H1 (cell line): ENCODE data around the gene WHAMM. TPM values are rescaled to one million over a fixed set of nuclear protein-coding genes. Genes with fewer than 3 reads are reported as not detected.

Source experiments
- CTCF ChIA-PET: fragments of 300-600 bp; sonication (Branson Sonifier 250); formaldehyde crosslinking; loops from one replicate; lab custom pipeline; 2021; ENCODE audit not compliant: partially characterized antibody; lab: Charles Lee
- POLR2A ChIA-PET: fragments of 300-600 bp; sonication (Branson Sonifier 250); formaldehyde crosslinking; loops from one replicate; lab custom pipeline; 2021; ENCODE audit warnings: inconsistent platforms; ENCODE audit not compliant: partially characterized antibody; lab: Charles Lee
- DNase-seq, 2 experiments: peaks; one replicate each; pipeline versions ENCODE4 v3.0.0 to v3.0.0-alpha.2; 2010 to 2022; ENCODE audit warnings: low spot score in 2 of 2, low read depth in 1 of 2, mixed read lengths in 1 of 2
- FAIRE-seq: peaks from 2 replicates; lab custom pipeline; 2011; peaks lifted over from hg19 to GRCh38; lab: Jason Lieb, UNC
- H2AFZ ChIP-seq: 2 replicates; pipeline ENCODE4 v1.8.1; 2012; ENCODE audit warnings: low read length, inconsistent platforms
- H2AK5ac ChIP-seq: 2 replicates; pipeline ENCODE4 v1.6.1; 2013; ENCODE audit warnings: low read depth, low read length
- H2BK120ac ChIP-seq: replicated peaks from 2 replicates; pipeline ENCODE3; 2013; ENCODE audit warnings: low read depth, low read length, inconsistent platforms
- H2BK12ac ChIP-seq: 2 replicates; pipeline ENCODE4 v1.6.1; 2013; ENCODE audit warnings: low read depth, low read length
- H2BK15ac ChIP-seq: 2 replicates; pipeline ENCODE4 v1.6.1; 2013; ENCODE audit warnings: low read length
- H2BK20ac ChIP-seq: 2 replicates; pipeline ENCODE4 v1.6.1; 2013; ENCODE audit warnings: low read length
- H2BK5ac ChIP-seq: 2 replicates; pipeline ENCODE4 v1.6.1; 2013; ENCODE audit warnings: low read depth, low read length
- H3K14ac ChIP-seq: 2 replicates; pipeline ENCODE4 v1.6.1; 2013; ENCODE audit warnings: inconsistent platforms; ENCODE audit not compliant: insufficient read length
- H3K18ac ChIP-seq: 2 replicates; pipeline ENCODE4 v1.6.1; 2013; ENCODE audit warnings: low read length; ENCODE audit errors: extremely low read depth
- H3K23ac ChIP-seq: 2 replicates; pipeline ENCODE4 v1.6.1; 2013; ENCODE audit warnings: inconsistent platforms; ENCODE audit not compliant: insufficient read length
- H3K23me2 ChIP-seq: 2 replicates; pipeline ENCODE4 v1.6.1; 2013; ENCODE audit warnings: low read depth, low read length
- H3K27ac ChIP-seq: 2 replicates; pipeline ENCODE4 v1.6.1; 2011; ENCODE audit warnings: low read depth, low read length, inconsistent platforms
- H3K27me3 ChIP-seq, 4 experiments: replicated peaks in 1 of 4; 1 replicate in 1 of 4; 2 replicates in 3 of 4; pipeline versions ENCODE4 v1.6.1 to v1.8.1; 2011 to 2013; ENCODE audit warnings: low read length in 3 of 4, mild to moderate bottlenecking in 3 of 4, inconsistent platforms in 2 of 4, mixed read lengths in 2 of 4, moderate library complexity in 1 of 4; ENCODE audit not compliant: control insufficient read depth in 3 of 4, insufficient read depth in 3 of 4; ENCODE audit errors: extremely low read depth in 1 of 4
- H3K36me3 ChIP-seq, 4 experiments: 2 replicates each; pipeline versions ENCODE4 v1.6.1 to v1.8.1; 2011 to 2013; ENCODE audit warnings: mild to moderate bottlenecking in 4 of 4, low read length in 3 of 4, moderate library complexity in 2 of 4, control low read depth in 1 of 4, inconsistent platforms in 1 of 4; ENCODE audit not compliant: insufficient read depth in 4 of 4, control insufficient read depth in 2 of 4
- H3K4ac ChIP-seq: replicated peaks from 2 replicates; pipeline ENCODE3; 2013; ENCODE audit warnings: low read length, low read depth, mixed read lengths, inconsistent platforms; ENCODE audit not compliant: insufficient read length
- H3K4me1 ChIP-seq, 4 experiments: replicated peaks in 1 of 4; 1 replicate in 1 of 4; 2 replicates in 3 of 4; pipeline versions ENCODE4 v1.6.1 to v1.8.1; 2011 to 2013; ENCODE audit warnings: low read length in 3 of 4, inconsistent platforms in 2 of 4, mixed read lengths in 1 of 4; ENCODE audit not compliant: insufficient read depth in 4 of 4, control insufficient read depth in 3 of 4
- H3K4me2 ChIP-seq, 2 experiments: 2 replicates each; pipeline versions ENCODE4 v1.6.1 to v1.8.1; 2011 to 2013; ENCODE audit warnings: low read depth in 2 of 2, low read length in 2 of 2, control low read depth in 1 of 2, inconsistent platforms in 1 of 2, mild to moderate bottlenecking in 1 of 2; ENCODE audit not compliant: insufficient read depth in 1 of 2
- H3K4me3 ChIP-seq, 4 experiments: fragments of 200-600, 300-600 bp in 1 of 4; sonication (generic), shearing (Covaris generic), sonication (Bioruptor Twin) in 1 of 4; 2 replicates each; pipeline versions ENCODE4 v1.5.1 to v1.8.1; 2011 to 2016; ENCODE audit warnings: low read length in 4 of 4, low read depth in 3 of 4, control low read depth in 2 of 4, inconsistent platforms in 2 of 4, mild to moderate bottlenecking in 2 of 4, mixed read lengths in 1 of 4, moderate library complexity in 1 of 4; ENCODE audit not compliant: insufficient read depth in 2 of 4; ENCODE audit errors: extremely low read depth in 1 of 4
- H3K56ac ChIP-seq: replicated peaks from 2 replicates; pipeline ENCODE3; 2013; ENCODE audit warnings: low read depth, mild to moderate bottlenecking, mixed read lengths, low read length, inconsistent platforms; ENCODE audit not compliant: insufficient read length
- H3K79me1 ChIP-seq: 2 replicates; pipeline ENCODE4 v1.6.1; 2013; ENCODE audit warnings: low read depth, low read length, control low read depth
- H3K79me2 ChIP-seq, 2 experiments: 2 replicates each; pipeline versions ENCODE4 v1.6.1 to v1.8.1; 2012 to 2013; ENCODE audit warnings: low read length in 2 of 2, mild to moderate bottlenecking in 2 of 2, inconsistent platforms in 1 of 2; ENCODE audit not compliant: insufficient read depth in 2 of 2, control insufficient read depth in 1 of 2
- H3K9ac ChIP-seq, 4 experiments: replicated peaks in 1 of 4; 1 replicate in 1 of 4; 2 replicates in 3 of 4; pipeline versions ENCODE4 v1.6.1 to v1.8.1; 2011 to 2013; ENCODE audit warnings: low read depth in 3 of 4, low read length in 3 of 4, control low read depth in 2 of 4, mild to moderate bottlenecking in 2 of 4, moderate library complexity in 2 of 4, inconsistent platforms in 1 of 4; ENCODE audit errors: extremely low read depth in 1 of 4
- H3K9me3 ChIP-seq, 2 experiments: 2 replicates each; pipeline versions ENCODE4 v1.6.1 to v1.8.1; 2012 to 2013; ENCODE audit warnings: mild to moderate bottlenecking in 2 of 2, moderate library complexity in 2 of 2, control low read depth in 1 of 2, inconsistent platforms in 1 of 2, low read depth in 1 of 2, low read length in 1 of 2, mixed read lengths in 1 of 2; ENCODE audit not compliant: insufficient read depth in 2 of 2
- H4K20me1 ChIP-seq, 2 experiments: replicated peaks in 1 of 2; 2 replicates each; pipeline versions ENCODE3 to v1.8.1; 2011 to 2013; ENCODE audit warnings: inconsistent platforms in 2 of 2, low read length in 2 of 2, mild to moderate bottlenecking in 1 of 2; ENCODE audit not compliant: insufficient read depth in 2 of 2, control insufficient read depth in 1 of 2
- H4K5ac ChIP-seq: 2 replicates; pipeline ENCODE4 v1.6.1; 2013; ENCODE audit warnings: low read length, low read depth, mixed read lengths, inconsistent platforms; ENCODE audit not compliant: insufficient read length
- H4K8ac ChIP-seq: 2 replicates; pipeline ENCODE4 v1.8.0; 2013; ENCODE audit warnings: mild to moderate bottlenecking, moderate library complexity, low read length, inconsistent platforms; ENCODE audit not compliant: insufficient read depth; ENCODE audit errors: extremely low read depth
- H4K91ac ChIP-seq: replicated peaks from 2 replicates; pipeline ENCODE3; 2013; ENCODE audit warnings: low read length, mixed read lengths, inconsistent platforms; ENCODE audit not compliant: insufficient read length
- ATF3 ChIP-seq: IDR thresholded peaks from 2 replicates; pipeline ENCODE4 v1.6.1; 2011; ENCODE audit warnings: low read depth, mild to moderate bottlenecking, low read length; ENCODE audit not compliant: insufficient read depth
- CBX8 ChIP-seq: fragments of 300-800, 300-1000 bp; sonication (generic); IDR thresholded peaks from 2 replicates; pipeline ENCODE4 v1.7.1; 2016; ENCODE audit warnings: low read depth, low read length, borderline replicate concordance
- CREB1 ChIP-seq: IDR thresholded peaks from 2 replicates; pipeline ENCODE4 v1.6.1; 2012; ENCODE audit warnings: inconsistent platforms
- E2F6 ChIP-seq: IDR thresholded peaks from 2 replicates; pipeline ENCODE4 v1.6.1; 2012; ENCODE audit warnings: inconsistent platforms
- EP300 ChIP-seq, 2 experiments: IDR thresholded peaks; 1 replicate in 1 of 2; 2 replicates in 1 of 2; pipeline ENCODE4 v1.6.1; 2011 to 2012; ENCODE audit warnings: low read depth in 2 of 2, low read length in 2 of 2, mild to moderate bottlenecking in 2 of 2, borderline replicate concordance in 1 of 2, inconsistent platforms in 1 of 2, moderate library complexity in 1 of 2
- GTF2F1 ChIP-seq: IDR thresholded peaks from 2 replicates; pipeline ENCODE4 v1.6.1; 2012; ENCODE audit warnings: low read depth, low read length, improper control_type of control experiment, borderline replicate concordance
- JUN ChIP-seq: IDR thresholded peaks from 2 replicates; pipeline ENCODE4 v1.6.1; 2011; ENCODE audit warnings: low read depth, mild to moderate bottlenecking, improper control_type of control experiment, low read length
- NRF1 ChIP-seq: IDR thresholded peaks from 2 replicates; pipeline ENCODE4 v1.6.1; 2011; ENCODE audit warnings: mild to moderate bottlenecking, low read depth, low read length, improper control_type of control experiment
- PHF8 ChIP-seq: fragments of 200-600 bp; sonication (generic); conservative IDR thresholded peaks from 2 replicates; pipeline ENCODE4 v1.7.1; 2012; ENCODE audit warnings: low read depth, mild to moderate bottlenecking, inconsistent platforms, low read length, moderate library complexity
- POU5F1 ChIP-seq: IDR thresholded peaks from 2 replicates; pipeline ENCODE4 v1.6.1; 2011; ENCODE audit warnings: low read depth, mild to moderate bottlenecking, low read length, moderate library complexity
- RBBP5 ChIP-seq: IDR thresholded peaks from 2 replicates; pipeline ENCODE4 v1.7.1; 2012; ENCODE audit warnings: low read depth, mild to moderate bottlenecking, inconsistent platforms, low read length, moderate library complexity, borderline replicate concordance
- SIX5 ChIP-seq: IDR thresholded peaks from 2 replicates; pipeline ENCODE4 v1.6.1; 2011; ENCODE audit warnings: mild to moderate bottlenecking, low read depth, low read length
- ZNF274 ChIP-seq: IDR thresholded peaks from 2 replicates; pipeline ENCODE4 v1.7.0; 2012; ENCODE audit warnings: low read length, borderline replicate concordance; ENCODE audit errors: extremely low read depth
- polyA plus RNA-seq, 7 experiments: library from polyadenylated mRNA; depleted of rRNA in 3 of 7; stranded (reverse) in 5 of 7; unstranded in 2 of 7; fragments of >200 nt in 5 of 7; fragments of 200-250 nt in 2 of 7; gene quantifications; 1 replicate in 5 of 7; 2 replicates in 1 of 7; 4 replicates in 1 of 7; pipeline versions ENCODE4 v1.2.1 to v1.2.3, GENCODE V29; 2011 to 2013; ENCODE audit warnings: missing spikeins in 2 of 7, mixed read lengths in 2 of 7
- total RNA-seq: library from RNA; stranded (reverse); fragmentation: NEBNext Ultra II Directional; extraction: Animal tissue kit (Norgen Biotek cat#: 25700); gene quantifications from 2 replicates; pipeline ENCODE4 v1.2.1, GENCODE V29; 2021

Gene WHAMM
- total and polyA plus RNA-seq, 2 of the 8 experiments (the other 6 are each of a cell fraction or from before 2014, with no cell fraction given), result 1.1 to 3.3 TPM

GRCh38 chr15:82839136-82839535 is 29.7 kb downstream of the WHAMM start:
- Histone ChIP-seq H3K56ac (no peak overlapping the region), H3K27me3 (no peaks in the 10 kb centered on the region), H3K36me3 (peaks cover 0 to 7% (median 1%) of the 10 kb centered on the region in 4 experiments; a peak in 4 of 8 replicates), H4K91ac (no peak overlapping the region), H3K4me1 (no peaks in the 10 kb centered on the region), H3K18ac (no peak overlapping the region), H2BK20ac (no peak overlapping the region), H3K79me1 (no peaks in the 10 kb centered on the region), H2BK12ac (no peak overlapping the region), H3K9me3 (no peaks in the 10 kb centered on the region), H3K79me2 (no peaks in the 10 kb centered on the region), H3K23me2 (no peaks in the 10 kb centered on the region), H2BK5ac (no peak overlapping the region), H2AFZ (no peak overlapping the region), H3K27ac (no peak overlapping the region), H2BK15ac (no peak overlapping the region), H2BK120ac (no peak overlapping the region), H3K9ac (no peak overlapping the region), H3K14ac (no peak overlapping the region), H3K23ac (no peak overlapping the region), H3K4me2 (no peak overlapping the region), H4K8ac (no peak overlapping the region), H2AK5ac (no peak overlapping the region), H3K4ac (no peak overlapping the region), H3K4me3 (no peak overlapping the region), H4K20me1 (no peaks in the 10 kb centered on the region), H4K5ac (no peak overlapping the region)
- CTCF ChIA-PET, result interaction anchor here (1.2 kb wide), 1 partner anchor 162 kb away, joined by 5 read pairs; no protein-coding TSS in a partner anchor
- POLR2A ChIA-PET, result no interaction called here
- no peak for FAIRE-seq
- no peak for TF ChIP-seq NRF1
- TF ChIP-seq CREB1, result no peak
- no peak for TF ChIP-seq ATF3
- no peak for TF ChIP-seq POU5F1
- no peak for TF ChIP-seq EP300 (IDR thresholded peaks at IDR 0.05; ENCODE audit: borderline replicate concordance in 1 of 2, low read depth in 2 of 2, low read length in 2 of 2)
- TF ChIP-seq CBX8, result no peak
- no peak for TF ChIP-seq E2F6
- TF ChIP-seq PHF8, result no peak
- TF ChIP-seq ZNF274, result no peak
- TF ChIP-seq RBBP5, result no peak
- no peak for TF ChIP-seq JUN
- TF ChIP-seq SIX5, result no peak
- no peak for TF ChIP-seq GTF2F1
- no peak for DNase-seq
